ENCODE measurements around the gene SLC8A1.

SLC8A1 gene

DNA sequence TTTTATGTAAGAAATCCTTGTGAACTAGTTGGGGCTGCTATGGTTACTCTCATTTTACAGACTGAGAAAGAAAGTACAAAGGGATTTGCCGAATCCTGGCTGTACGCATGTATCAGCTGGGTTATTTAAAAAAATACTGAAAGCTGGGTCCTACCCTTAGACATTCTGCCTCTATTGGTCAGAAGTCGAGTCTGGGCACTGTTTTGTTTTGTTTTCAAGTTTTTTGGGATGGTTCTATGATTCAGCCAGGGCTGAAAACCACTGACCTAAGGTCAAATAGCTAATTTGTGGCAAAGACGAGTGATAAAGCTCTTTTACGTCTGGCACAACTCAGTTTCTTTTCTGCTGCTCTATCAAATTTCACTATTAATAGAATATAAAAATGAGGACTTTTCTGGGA, 5.9 kb upstream of the SLC8A1 start:
- no peak for DNase-seq (ENCODE audit: low spot score)

DNA sequence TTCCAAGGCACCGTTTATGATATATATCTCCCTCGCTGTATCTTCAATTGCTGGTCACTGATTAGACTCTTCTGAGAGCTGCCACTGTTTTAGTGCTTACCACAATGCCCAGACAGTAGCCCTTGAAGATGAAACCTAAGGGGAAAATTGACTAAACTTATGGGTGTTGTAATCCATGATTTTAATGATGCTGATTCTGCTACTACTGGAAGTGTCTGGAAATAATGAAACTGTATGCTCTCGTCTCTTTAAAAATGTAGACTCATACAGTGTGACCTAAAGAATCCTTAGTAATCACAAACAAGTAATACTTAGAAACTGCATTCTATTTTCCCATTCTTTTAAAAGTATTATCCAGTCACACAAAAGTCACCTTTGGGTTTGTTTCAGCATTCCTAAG, 5.5 kb upstream of the SLC8A1 start:
- DNase-seq (ENCODE audit: low spot score) = no peak

DNA sequence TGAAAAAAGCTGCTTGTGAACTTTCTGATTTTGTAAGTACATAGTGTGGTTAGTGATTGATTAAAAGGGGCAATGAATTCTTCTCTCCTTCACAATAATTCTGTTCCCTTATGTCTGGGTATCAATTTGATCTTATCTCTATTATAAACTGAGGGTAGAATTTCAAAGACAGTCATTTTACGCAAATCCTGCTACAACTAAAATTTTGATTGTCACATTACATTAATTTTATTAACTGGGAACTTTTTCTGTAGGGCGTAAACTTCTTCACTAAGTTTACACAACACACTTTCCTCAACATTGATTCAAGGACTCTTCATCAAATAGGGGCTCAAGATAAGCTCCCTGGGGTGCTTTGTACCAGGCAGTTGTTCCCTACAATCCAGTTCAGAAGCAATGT, 5.0 kb upstream of the SLC8A1 start:
- DNase-seq (ENCODE audit: low spot score) = no peak

DNA sequence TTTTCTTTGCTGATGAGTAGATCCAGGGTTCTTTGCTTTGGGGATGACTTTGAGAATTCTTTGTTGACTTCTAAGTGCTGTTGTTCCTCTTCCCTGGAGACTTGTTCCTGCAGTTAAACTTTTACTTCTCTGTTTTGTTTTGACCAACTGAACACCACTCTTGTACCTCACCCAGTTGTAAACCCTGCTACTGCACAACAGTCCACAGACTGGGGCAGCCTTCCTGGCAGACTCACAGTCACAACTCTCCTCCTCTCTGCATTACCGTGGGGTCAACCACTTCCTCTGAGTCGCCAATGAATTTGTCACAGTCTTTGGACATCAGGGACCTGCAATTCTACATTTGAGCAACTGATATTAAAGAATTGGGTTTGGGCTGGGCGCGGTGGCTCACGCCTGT, 3.8 kb upstream of the SLC8A1 start:
- no peak for DNase-seq (ENCODE audit: low spot score)

DNA sequence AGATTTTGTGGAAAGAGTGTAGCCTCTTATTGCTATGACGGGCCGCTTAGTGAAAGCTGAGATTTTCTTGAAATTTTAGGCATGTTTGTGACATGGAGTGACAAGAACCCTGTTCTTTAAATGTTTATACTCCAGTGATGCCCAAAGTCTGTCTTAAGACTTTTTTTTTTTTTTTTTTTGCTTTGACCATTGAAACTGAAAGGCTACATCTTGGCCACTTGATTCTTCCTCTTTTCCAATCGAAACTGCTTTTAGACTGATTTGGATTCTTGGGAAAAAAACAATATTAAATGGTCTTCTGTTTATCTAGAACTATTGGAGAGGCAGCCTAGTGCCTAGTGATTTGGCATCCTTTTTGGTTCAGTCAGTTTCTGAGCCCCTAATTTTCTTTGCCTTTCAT, 2.4 kb upstream of the SLC8A1 start:
- DNase-seq (ENCODE audit: low spot score) = no peak

DNA sequence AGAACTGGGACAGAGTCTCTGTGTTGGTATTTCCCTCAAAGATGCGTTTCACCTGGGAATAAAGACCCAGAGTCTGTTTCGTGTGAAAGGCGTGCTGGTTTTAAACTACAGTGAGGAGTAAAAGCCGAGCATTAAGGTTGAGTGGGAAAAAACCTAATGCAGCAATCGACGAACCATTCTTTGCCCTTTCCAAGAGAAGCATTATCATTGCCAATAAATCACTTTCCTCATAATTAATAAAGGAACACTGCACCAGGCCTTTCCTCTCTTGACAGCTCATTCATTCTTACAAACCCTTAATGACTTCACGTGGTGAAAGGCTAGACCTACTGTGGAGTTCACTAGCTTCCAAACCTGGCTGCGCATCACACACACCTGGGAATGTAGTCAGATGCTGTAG, 896 bp upstream of the SLC8A1 start:
- no peak for DNase-seq (ENCODE audit: low spot score)

DNA sequence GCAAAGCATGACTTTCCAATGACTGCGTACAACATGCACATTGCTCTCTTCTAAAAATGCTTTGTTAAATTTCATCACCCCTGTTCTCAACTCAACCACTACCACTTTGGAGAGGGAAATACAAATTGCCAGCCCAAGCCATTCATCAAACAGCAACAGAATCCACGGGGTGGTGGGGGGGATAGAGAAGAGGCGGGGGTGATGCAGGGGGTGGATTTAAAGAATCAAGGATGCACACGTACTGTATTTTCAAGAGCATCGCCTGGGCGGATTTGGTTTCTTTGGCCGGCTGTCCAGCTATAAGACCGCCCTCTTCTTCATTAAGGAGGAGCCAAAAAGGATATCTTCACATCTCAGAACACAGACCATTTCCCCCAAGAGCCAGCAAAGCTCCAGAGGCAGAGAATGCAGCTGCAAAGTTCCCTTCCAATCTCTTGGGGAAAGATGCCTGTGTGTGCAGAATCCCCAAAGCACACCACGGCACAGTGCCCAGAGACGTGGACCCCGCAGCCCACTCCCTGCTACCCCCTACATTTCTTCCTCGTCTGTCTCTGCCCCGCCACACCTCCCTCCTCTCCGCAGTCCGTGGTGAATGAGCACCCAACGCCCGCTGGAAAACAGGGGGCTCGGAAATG, 977 bp downstream of the SLC8A1 start:
- DNase-seq (ENCODE audit: low spot score) = peak; percentile 28

DNA sequence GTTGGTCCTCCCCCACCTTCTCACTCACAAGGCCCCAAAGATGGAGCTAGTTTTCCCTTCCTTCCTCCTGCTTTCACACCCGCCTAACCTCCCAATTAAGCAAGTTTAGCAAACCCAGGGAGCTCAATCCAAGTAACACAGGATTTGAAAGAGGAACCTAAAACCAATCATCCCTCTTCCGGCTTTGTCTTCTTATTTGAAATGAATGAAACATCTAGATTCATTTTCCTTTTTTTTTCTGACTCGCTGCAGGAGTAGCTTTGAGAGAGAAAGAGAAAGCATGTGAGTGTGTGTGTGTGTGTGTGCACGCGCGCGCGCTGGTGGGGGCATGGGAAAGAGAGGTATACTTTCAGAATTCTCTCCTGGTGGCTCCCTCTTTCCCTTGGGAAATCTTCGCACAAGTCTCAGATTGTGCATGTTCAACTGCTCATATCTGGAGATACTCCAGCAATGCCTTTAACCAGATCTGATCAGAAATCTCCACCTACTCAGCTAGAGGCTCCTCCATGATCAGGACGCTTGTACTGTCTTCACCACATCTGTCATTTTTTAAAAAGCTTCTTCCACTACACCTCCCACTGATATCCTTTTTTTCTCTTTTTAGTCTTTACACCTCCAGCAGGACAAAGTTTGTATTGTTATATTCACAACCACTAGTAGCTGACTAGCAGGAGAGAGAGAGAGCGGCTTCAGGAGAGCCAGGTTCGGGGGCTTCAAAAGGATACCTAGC, 1.7 kb downstream of the SLC8A1 start:
- DNase-seq (ENCODE audit: low spot score) = no peak

DNA sequence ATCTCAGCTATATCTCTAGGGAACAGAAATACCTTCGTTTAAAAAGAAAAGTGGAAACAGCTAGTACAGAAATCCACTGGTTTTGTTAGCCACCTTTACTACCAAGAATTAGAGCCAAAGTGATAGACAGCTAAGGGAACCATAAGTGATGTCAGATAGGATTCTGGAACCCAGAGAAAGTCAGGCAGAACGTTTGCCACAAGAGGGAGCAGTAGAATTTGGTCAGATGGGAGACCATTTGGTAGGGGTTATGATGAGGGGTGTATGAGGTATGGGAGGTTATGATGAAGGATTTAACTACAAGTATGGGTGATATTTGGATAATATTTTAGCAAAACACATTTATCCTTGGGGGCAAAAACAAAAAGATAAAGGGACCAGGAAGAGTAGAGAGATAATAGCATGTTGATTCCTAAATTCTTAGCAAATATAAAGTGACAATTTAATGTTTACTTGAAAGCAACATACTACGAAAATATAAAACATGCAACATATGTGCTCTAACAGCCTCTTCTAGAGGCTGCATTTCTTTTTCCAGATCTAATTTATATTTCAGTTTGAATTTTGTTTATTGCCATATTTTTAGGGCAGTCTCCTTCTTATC, 3.3 kb downstream of the SLC8A1 start:
- no peak for DNase-seq (ENCODE audit: low spot score)

DNA sequence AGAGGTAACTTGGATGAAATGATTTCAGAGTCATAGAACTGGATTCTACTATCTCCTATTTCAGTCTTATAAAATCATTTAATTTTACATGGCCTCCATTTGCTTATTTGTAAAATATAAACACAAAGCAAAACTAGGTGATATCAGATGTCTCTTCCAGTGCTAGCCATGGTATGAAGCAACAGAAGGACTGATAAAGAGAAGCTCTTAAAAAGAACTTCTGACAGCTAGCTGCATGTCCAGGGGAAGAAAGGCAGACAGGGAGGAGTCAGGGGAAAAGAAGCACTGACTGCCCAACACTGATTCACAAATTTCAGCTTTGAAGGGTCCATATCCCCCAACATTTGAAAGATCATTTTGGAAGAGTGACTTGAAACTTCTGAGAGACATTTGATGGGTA, 6.4 kb downstream of the SLC8A1 start:
- no peak for DNase-seq (ENCODE audit: low spot score)

DNA sequence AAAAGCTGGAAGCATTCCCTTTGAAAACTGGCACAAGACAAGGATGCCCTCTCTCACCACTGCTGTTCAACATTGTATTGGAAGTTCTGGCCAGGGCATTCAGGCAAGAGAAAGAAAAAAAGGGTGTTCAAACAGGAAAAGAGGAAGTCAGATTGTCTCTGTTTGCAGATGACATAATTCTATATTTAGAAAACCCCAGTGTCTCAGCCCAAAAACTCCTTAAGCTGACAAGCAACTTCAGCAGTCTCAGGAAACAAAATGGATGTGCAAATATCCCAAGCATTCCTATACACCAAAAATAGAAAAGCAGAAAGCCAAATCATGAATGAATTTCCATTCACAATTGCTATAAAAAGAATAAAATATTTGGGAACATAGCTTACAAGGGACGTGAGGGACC, 11.1 kb downstream of the SLC8A1 start:
- DNase-seq (ENCODE audit: low spot score) = no peak

DNA sequence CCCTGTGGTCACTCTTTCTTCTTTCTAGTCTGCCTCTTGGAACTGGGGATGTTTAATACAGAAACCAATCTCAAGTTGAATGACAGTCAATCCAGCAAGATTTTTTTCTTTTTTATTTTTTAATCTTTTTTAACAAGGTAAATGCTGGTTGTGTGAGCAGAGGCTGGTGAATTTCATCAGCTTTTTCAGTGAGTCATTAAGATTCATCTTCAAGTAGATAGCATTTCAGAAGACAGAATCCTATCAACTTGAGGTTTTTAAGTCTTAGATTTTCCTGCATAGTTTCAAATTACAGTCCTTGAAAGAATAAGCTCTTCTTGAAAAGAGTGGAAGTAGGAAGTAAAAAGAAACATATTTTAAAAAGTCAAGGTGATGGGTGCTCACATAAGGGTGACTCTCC, 12.4 kb downstream of the SLC8A1 start:
- no peak for DNase-seq (ENCODE audit: low spot score)

DNA sequence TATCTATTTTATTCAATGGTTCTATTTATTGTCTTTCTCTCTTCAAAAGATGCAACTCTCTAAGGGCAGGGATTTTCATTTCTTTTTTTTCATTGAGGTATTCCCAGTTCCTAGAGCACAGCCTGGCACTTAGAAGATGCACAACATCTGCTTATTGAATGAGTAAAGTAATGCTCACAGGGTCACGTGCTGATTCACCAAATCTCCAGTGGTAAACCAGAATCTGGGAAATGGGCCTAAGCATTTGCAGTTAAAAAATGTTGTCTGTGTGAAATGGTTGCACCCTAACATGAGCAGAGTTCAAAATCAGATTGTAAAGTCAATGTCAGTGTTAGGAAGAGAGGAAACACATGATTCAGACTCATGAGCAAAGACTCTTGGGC, 15.8 kb downstream of the SLC8A1 start:
- no peak for DNase-seq (ENCODE audit: low spot score)

DNA sequence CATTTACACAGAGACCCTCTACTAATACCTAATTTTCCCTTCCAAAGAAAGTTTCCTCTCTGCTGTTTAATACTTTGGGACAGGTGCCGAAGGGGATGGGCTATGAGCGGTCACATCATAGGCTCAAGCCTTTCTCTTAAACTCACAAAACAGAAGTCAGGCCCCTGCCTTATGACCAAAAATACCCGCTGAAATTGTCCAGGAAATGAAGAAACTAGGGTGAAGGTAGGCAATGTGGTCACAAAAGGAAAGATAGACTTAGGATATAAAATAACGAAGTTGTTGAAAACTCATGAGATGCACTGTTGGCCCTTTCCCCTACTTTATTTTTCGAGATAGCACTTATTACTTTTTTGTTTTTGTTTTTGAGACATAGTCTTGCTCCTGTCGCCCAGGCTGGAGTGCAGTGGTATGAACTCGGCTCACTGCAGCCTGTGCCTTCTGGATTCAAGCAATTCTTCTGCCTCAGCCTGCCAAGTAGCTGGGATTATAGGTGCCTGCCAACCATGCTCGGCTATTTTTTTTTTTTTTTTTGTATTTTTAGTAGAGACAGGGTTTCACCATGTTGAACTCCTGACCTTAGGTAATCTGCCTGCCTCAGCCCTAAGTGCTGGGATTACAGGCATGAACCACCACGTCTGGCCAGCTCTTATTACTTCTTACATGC, 16.3 kb downstream of the SLC8A1 start:
- DNase-seq (ENCODE audit: low spot score) = no peak

DNA sequence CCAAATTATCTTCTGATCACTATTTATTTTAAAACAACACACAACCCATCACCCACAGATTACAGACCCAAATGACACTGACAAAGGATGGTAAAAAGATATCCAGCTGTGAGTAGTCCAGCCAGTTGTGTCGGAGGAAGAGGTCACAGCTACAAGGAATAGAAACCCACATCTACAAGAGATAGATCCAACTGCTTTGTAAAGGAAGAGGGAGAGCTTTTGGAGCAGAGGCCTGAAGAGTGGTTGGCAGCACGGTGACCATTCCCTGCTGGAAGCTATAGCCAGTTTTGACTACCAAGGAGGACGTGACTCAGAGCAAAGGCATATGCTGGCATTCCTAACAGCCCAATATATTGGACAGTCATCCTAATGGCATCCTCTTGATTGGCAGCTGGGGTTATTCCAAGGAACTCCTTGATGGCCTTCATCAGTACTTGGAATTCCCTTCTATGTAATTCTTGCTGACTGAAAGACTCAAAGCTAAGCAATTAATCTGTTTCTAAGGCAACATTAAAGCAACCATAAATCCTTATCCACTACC, 17.1 kb downstream of the SLC8A1 start:
- DNase-seq (ENCODE audit: low spot score) = peak; percentile 88

DNA sequence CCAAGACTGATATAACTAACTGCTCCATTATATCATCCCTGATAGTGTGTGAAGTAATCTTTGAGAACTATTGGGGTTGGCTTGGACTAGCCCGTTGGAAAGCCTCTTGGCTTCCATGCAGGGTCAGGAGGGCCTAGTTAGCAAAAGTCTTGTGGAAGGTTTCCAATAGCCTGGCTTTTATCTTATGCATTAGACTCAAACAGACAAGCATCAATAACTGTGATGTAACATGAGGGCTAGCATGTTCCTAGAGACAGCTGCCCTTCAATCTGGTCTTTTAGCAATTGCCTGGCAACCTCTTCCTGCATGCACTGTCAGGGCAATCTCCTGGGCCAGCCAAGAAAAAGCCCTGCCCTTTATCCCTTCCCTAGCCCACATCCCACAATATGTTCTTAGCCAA, 18.2 kb downstream of the SLC8A1 start:
- no peak for DNase-seq (ENCODE audit: low spot score)

DNA sequence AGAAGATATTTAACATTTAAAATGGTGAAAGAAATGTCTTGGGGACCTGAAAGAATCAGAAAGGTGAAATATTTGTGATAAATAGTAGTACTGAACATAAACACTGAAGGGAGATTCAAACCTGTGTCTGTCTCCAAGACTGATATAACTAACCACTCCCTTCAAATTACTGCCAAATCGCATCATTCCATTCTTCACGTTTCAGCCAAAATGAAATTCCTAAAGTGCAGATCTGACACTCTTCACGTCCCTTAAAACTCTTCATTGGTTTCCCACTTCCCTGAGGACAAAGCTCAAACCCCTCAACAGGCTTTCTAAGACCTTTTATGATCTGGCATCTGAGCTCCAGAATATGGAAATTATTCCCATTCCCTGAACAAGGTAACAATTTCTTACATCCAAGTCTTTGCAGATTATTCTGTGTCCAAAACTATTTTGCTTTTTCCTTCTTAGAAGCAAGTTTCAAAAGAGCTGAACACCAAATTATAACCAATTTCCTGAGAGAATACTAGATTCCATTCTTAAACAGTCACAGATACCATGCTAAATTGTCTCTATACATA, 18.9 kb downstream of the SLC8A1 start:
- DNase-seq (ENCODE audit: low spot score) = no peak

DNA sequence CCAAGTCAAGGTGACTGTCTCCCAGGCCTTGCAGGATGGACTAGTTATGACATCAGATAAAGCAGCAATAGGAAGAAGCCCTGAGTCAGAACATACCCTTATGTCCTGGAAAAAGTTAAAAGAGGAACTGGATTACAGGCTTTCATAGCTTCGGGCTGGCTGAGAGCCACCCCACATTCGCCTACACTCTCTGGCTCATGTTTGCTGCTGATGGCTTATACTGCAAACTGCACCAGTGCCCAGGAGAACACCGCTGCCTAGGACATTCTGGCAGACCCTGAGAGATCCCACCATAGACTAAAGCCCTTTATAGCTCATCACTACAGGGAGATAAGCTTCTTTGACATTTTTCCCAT, 20.3 kb downstream of the SLC8A1 start:
- no peak for DNase-seq (ENCODE audit: low spot score)

DNA sequence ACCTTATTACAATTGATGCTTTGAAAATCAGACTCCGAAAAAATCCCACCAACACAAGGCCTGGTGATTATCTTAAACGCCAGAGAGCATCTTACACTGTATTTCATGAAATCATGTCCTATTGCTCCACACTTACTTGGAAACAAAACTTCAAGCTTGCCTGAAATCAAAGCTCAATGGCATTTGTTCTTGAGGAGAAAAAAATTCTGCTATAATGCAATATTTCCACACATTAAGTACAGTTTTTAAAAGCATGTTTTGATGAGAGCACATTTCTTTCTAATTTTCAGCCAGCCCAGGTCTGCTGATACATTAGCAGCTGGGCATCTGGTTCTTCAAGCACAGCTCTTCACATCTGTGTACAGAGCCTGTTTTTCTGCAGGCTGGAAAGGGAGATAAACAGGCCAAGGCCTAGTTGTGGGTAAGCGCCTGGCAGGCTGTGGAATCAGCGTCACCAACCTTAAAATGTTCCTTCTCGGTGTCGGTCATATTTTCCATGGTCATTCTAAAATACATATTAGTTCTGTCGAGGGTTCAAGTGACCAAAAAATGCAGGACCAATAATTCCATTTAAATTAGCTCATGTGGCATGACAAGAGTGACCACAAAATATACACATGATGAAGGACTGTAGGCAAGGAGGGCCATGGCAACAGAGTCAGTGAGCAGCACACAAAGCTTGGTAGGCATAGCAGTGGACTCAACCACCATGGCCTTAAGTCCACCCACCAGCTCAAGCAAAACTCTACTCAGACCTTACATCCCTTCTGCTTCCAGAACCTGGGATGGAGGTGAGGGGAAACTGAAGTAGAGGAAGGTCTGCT, 20.9 kb downstream of the SLC8A1 start:
- DNase-seq (ENCODE audit: low spot score) = no peak

DNA sequence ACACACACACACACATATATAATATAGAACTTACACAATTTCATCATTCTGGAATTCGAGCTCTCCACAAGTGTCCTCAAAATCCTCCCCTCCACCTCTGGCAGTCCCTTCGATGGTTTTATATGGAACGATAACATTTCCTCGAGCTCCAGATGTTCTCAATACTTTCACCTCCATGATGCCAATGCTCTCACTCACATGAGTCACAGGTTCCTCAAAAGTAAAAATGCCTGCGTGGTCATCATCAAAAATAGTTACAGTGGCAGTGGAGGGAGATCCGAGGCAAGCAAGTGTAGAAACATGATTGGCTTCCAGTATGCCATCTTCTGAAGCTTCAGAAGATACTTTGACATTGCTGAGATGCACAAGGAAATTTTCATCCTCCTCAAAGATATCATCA, 23.5 kb downstream of the SLC8A1 start:
- DNase-seq (ENCODE audit: low spot score) = no peak

DNA sequence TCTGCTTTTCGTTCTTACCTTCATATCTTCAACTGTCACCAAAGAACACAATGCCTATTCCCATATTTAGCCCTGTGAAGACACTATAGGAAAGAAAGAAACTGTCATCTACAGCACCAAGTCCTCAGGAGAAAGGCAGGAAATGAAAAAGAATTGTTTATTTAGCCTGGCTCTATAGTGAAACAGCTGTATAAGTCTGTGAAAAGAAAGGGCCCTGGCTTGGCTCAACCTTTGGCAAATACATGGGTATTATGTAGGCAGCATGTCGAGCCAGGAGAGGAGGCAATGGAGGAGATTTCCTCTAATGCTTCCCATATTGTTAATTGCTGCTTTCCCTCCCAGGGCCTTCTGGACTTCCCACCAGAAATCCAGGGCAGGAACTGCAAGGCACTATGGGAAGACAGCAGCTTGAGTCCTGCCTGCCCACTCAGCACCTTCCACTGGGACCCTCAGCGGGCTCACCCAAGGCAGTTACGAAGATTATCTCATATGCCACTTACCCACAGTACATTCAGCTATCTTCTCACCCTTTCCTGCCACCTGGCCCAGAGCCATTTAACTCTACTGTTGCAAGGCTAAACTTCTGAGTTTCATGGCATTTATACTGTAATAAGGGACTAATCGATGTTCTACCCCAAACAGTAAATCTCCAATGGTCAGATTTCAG, 30.1 kb downstream of the SLC8A1 start:
- DNase-seq (ENCODE audit: low spot score) = no peak

All from COLO829 (cell line).